HepG2 (cell line): ENCODE measurements around the gene GPC6. TPM values are rescaled to one million over a fixed set of nuclear protein-coding genes. Genes with fewer than 3 reads are reported as not detected.

Experiments used
- ATAC-seq: fragments of 200-7000 bp; cut with Tn5 transposase; 3 replicates; pipeline ENCODE4 v1.9.1; 2020; ENCODE audit warnings: mild to moderate bottlenecking, moderate library complexity
- BruUV-seq: library from RNA; stranded (reverse); fragments of 400-500 nt; replicated peaks from 2 replicates; lab custom pipeline; 2021; lab: Mats Ljungman, UMichigan
- CTCF ChIA-PET: fragments of 300-600 bp; formaldehyde crosslinking; extraction: SDS; loops from one replicate; lab custom pipeline; 2021; ENCODE audit warnings: low total read pairs, inconsistent platforms, low intra/inter-chr PET ratio; lab: Yijun Ruan, JAX
- POLR2A ChIA-PET: fragments of 350-600 bp; sonication (Branson Sonifier 250); formaldehyde crosslinking; loops from one replicate; lab custom pipeline; 2020; ENCODE audit warnings: antibody characterized with exemption, inconsistent platforms; lab: Yijun Ruan, JAX
- DNase-seq: peaks from one replicate; pipeline ENCODE4 v3.0.0-alpha.2; 2015; ENCODE audit warnings: low spot score
- FAIRE-seq: peaks from 3 replicates; lab custom pipeline; 2011; peaks lifted over from hg19 to GRCh38; lab: Jason Lieb, UNC
- H2AFZ ChIP-seq: one replicate; pipeline ENCODE4 v1.6.1; 2011; ENCODE audit warnings: low read length, inconsistent platforms
- H3K27ac ChIP-seq: fragments of 300-600 bp; 3 replicates; pipeline ENCODE4 v1.8.0; 2011; ENCODE audit warnings: mixed run types, mild to moderate bottlenecking, mixed read lengths, low read length, inconsistent platforms; ENCODE audit not compliant: insufficient read depth; ENCODE audit errors: extremely low read length
- H3K27me3 ChIP-seq, 2 experiments: fragments of 200-600 bp in 1 of 2; 2 replicates in 1 of 2; 3 replicates in 1 of 2; pipeline versions ENCODE4 v1.6.0 to v1.8.0; 2011; ENCODE audit warnings: low read length in 2 of 2, mild to moderate bottlenecking in 2 of 2, moderate library complexity in 2 of 2, inconsistent platforms in 1 of 2; ENCODE audit not compliant: insufficient read depth in 2 of 2, control insufficient read depth in 1 of 2
- H3K36me3 ChIP-seq, 2 experiments: fragments of 200-600 bp in 1 of 2; replicated peaks in 1 of 2; 2 replicates in 1 of 2; 3 replicates in 1 of 2; pipeline versions ENCODE4 v1.5.1 to v1.8.0; 2011; ENCODE audit warnings: low read length in 2 of 2, inconsistent platforms in 1 of 2; ENCODE audit not compliant: insufficient read depth in 2 of 2, control insufficient read depth in 1 of 2
- H3K4me1 ChIP-seq: 2 replicates; pipeline ENCODE4 v1.5.1; 2012; ENCODE audit warnings: low read length, inconsistent platforms; ENCODE audit not compliant: insufficient read depth
- H3K4me2 ChIP-seq: 2 replicates; pipeline ENCODE4 v1.6.0; 2011; ENCODE audit warnings: low read depth, low read length, inconsistent platforms
- H3K4me3 ChIP-seq, 3 experiments: fragments of 200-600 bp in 1 of 3; sonication (generic), shearing (Covaris generic) in 1 of 3; replicated peaks in 1 of 3; 2 replicates each; pipeline ENCODE4 v1.5.1; 2011 to 2016; ENCODE audit warnings: low read length in 3 of 3, inconsistent platforms in 2 of 3, low read depth in 2 of 3, mild to moderate bottlenecking in 2 of 3, control low read depth in 1 of 3, mixed read lengths in 1 of 3; ENCODE audit not compliant: insufficient read depth in 1 of 3
- H3K79me2 ChIP-seq: one replicate; pipeline ENCODE4 v1.6.1; 2011; ENCODE audit warnings: low read length, inconsistent platforms; ENCODE audit not compliant: insufficient read depth
- H3K9ac ChIP-seq: 2 replicates; pipeline ENCODE4 v1.6.0; 2011; ENCODE audit warnings: mild to moderate bottlenecking, low read depth, low read length, inconsistent platforms; ENCODE audit not compliant: insufficient read depth
- H3K9me3 ChIP-seq: 2 replicates; pipeline ENCODE4 v1.5.1; 2012; ENCODE audit warnings: mild to moderate bottlenecking, low read length
- H4K20me1 ChIP-seq: 2 replicates; pipeline ENCODE4 v1.6.0; 2011; ENCODE audit warnings: inconsistent platforms, mild to moderate bottlenecking, low read length, moderate library complexity; ENCODE audit not compliant: insufficient read depth
- ATF7 ChIP-seq, 2 experiments: fragments of 450-650 bp in 1 of 2; sonication (generic) in 1 of 2; formaldehyde crosslinking in 1 of 2; IDR thresholded peaks; 2 replicates each; pipeline versions ENCODE4 v1.4.0 to v1.6.1; 2016 to 2020; ENCODE audit warnings: antibody characterized with exemption in 1 of 2, mild to moderate bottlenecking in 1 of 2, missing genetic modification reagents in 1 of 2
- CEBPB ChIP-seq: IDR thresholded peaks from 2 replicates; pipeline ENCODE4 v1.6.1; 2011; ENCODE audit warnings: low read depth, low read length, improper control_type of control experiment, borderline replicate concordance
- JUNB ChIP-seq: sonication (generic); formaldehyde crosslinking; IDR thresholded peaks from 2 replicates; pipeline ENCODE4 v1.8.0; 2022; ENCODE audit warnings: missing genetic modification reagents, mild to moderate bottlenecking, borderline replicate concordance
- KLF13 ChIP-seq: sonication (generic); formaldehyde crosslinking; IDR thresholded peaks from 2 replicates; pipeline ENCODE4 v1.4.0; 2020; ENCODE audit warnings: mild to moderate bottlenecking, missing genetic modification reagents
- MAFG ChIP-seq: sonication (generic); formaldehyde crosslinking; IDR thresholded peaks from 2 replicates; pipeline ENCODE4 v1.5.1; 2020; ENCODE audit warnings: mild to moderate bottlenecking, missing genetic modification reagents
- MXD4 ChIP-seq: IDR thresholded peaks from 2 replicates; pipeline ENCODE4 v1.6.1; 2016; ENCODE audit warnings: mild to moderate bottlenecking, missing biosample characterization, missing genetic modification reagents
- SOX6 ChIP-seq, 2 experiments: fragments of 450-650 bp in 1 of 2; sonication (generic) in 1 of 2; formaldehyde crosslinking in 1 of 2; IDR thresholded peaks; 2 replicates each; pipeline versions ENCODE4 v1.4.0 to v1.6.1; 2017 to 2020; ENCODE audit warnings: antibody characterized with exemption in 1 of 2, mild to moderate bottlenecking in 1 of 2, missing genetic modification reagents in 1 of 2
- SRSF4 ChIP-seq: fragments of 200-400 bp; formaldehyde crosslinking; IDR thresholded peaks from one replicate; pipeline ENCODE4 v1.6.1; 2018; ENCODE audit warnings: mild to moderate bottlenecking, low read depth, low read length, moderate library complexity; ENCODE audit not compliant: poor library complexity, severe bottlenecking
- ZNF256 ChIP-seq: sonication (generic); formaldehyde crosslinking; conservative IDR thresholded peaks from 2 replicates; pipeline ENCODE4 v1.4.0; 2020; ENCODE audit warnings: missing genetic modification reagents
- ZNF7 ChIP-seq: IDR thresholded peaks from 2 replicates; pipeline ENCODE4 v1.6.1; 2016; ENCODE audit warnings: missing biosample characterization, missing genetic modification reagents
- ZSCAN30 ChIP-seq: sonication (generic); formaldehyde crosslinking; IDR thresholded peaks from 2 replicates; pipeline ENCODE4 v1.5.0; 2020; ENCODE audit warnings: mild to moderate bottlenecking, missing genetic modification reagents
- in situ Hi-C: cut with HindIII; loops from 2 replicates; pipeline ENCODE4 v1.10.0; 2017; ENCODE audit warnings: low pct_unique_long_range_greater_than_20kb; ENCODE audit not compliant: extremely low pct_ligation_motif_present
- intact Hi-C: fragments of 100-400 bp; cut with micrococcal nuclease; formaldehyde crosslinking; loops from one replicate; pipeline ENCODE4 v1.10.0; 2022; ENCODE audit not compliant: unreplicated experiment
- polyA plus RNA-seq, 8 experiments: library from polyadenylated mRNA; depleted of rRNA in 3 of 8; stranded (reverse) in 7 of 8; unstranded in 1 of 8; fragments of >200 nt; fragmentation: Illumina TruSeq in 4 of 8; extraction: Trizol in 4 of 8; gene quantifications; 2 replicates each; pipeline versions ENCODE4 v1.2.1 to v1.2.3, GENCODE V29; 2011 to 2016; ENCODE audit warnings: low read depth in 4 of 8, missing spikeins in 1 of 8, mixed read lengths in 1 of 8; ENCODE audit not compliant: insufficient read depth in 1 of 8
- total RNA-seq, 5 experiments: library from RNA; depleted of rRNA; stranded (reverse); fragments of >200 nt; fragmentation: Illumina TruSeq; extraction: Trizol; gene quantifications; 2 replicates each; pipeline ENCODE4 v1.2.3, GENCODE V29; 2016; ENCODE audit warnings: low read depth in 1 of 5
- TF ChIP-seq, protein P1 (sequence below): sonication (generic); formaldehyde crosslinking; IDR thresholded peaks from 2 replicates; pipeline ENCODE4 v1.4.0; 2020; ENCODE audit warnings: missing genetic modification reagents
- TF ChIP-seq, protein P2 (sequence below): sonication (generic); formaldehyde crosslinking; IDR thresholded peaks from 2 replicates; pipeline ENCODE4 v1.4.0; 2020; ENCODE audit warnings: low read depth, mild to moderate bottlenecking, missing genetic modification reagents
- TF ChIP-seq, protein P3 (sequence below): sonication (generic); formaldehyde crosslinking; IDR thresholded peaks from 2 replicates; pipeline ENCODE4 v1.5.0; 2020; ENCODE audit warnings: mild to moderate bottlenecking, missing genetic modification reagents, borderline replicate concordance

The GPC6 gene
- total and polyA plus RNA-seq, 2 of the 13 experiments (the other 11 are each of a cell fraction or from before 2014, with no cell fraction given): 24.5 to 33.9 TPM

DNA sequence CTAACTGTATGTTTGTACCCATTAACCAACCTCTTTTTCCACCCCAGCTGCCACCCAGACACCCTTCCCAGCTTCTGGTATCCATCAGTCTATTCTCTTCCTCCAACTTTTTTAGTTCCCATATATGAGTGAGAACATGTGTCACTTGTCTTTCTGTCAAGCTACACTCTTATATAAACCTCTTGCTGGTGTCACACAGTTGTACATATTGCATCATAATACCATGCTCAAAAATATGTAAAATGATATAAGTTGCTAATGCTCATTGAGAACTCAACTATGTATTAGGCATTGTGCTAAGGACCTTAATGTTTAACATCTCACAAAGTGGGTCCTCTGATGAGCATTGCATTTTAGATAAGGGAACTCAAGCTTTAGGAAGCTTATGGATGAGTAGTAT, 395.4 kb downstream of the GPC6 start:
- H3K9me3 ChIP-seq: no peaks in the 10 kb centered on the region
- H3K27ac ChIP-seq: no peak overlapping the region
- intact Hi-C loops: no loop called here
- CTCF ChIA-PET: no interaction called here
- no peaks in the 10 kb centered on the region for H3K79me2 ChIP-seq
- H3K9ac ChIP-seq: no peak overlapping the region
- DNase-seq (no peak), ATAC-seq (no peak), FAIRE-seq (no peak)
- H3K4me3 ChIP-seq: no peak overlapping the region
- H2AFZ ChIP-seq: no peak overlapping the region
- H3K27me3 ChIP-seq: no peaks in the 10 kb centered on the region
- H3K4me1 ChIP-seq: no peaks in the 10 kb centered on the region
- H3K4me2 ChIP-seq: no peak overlapping the region
- no peaks in the 10 kb centered on the region for H3K36me3 ChIP-seq
- no TSS peak for BruUV-seq
- TF ChIP-seq MAFG (CRISPR knock-in tag) (no peak), ZNF7 (no peak), SRSF4 (no peak), MXD4 (CRISPR knock-in tag) (no peak), CEBPB (peak; percentile 73), ZSCAN30 (CRISPR knock-in tag) (no peak), JUNB (CRISPR knock-in tag) (no peak), KLF13 (CRISPR knock-in tag) (no peak), ZNF256 (no peak), SOX6 (IDR thresholded peaks at IDR 0.05) (no peak), SOX6 (CRISPR knock-in tag; IDR thresholded peaks at IDR 0.05) (no peak), ATF7 (IDR thresholded peaks at IDR 0.05) (peak; percentile 56), ATF7 (CRISPR knock-in tag; IDR thresholded peaks at IDR 0.05) (no peak)
- TF ChIP-seq, protein P1, sequence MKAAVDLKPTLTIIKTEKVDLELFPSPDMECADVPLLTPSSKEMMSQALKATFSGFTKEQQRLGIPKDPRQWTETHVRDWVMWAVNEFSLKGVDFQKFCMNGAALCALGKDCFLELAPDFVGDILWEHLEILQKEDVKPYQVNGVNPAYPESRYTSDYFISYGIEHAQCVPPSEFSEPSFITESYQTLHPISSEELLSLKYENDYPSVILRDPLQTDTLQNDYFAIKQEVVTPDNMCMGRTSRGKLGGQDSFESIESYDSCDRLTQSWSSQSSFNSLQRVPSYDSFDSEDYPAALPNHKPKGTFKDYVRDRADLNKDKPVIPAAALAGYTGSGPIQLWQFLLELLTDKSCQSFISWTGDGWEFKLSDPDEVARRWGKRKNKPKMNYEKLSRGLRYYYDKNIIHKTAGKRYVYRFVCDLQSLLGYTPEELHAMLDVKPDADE (CRISPR knock-in tag): no peak
- TF ChIP-seq, protein P2, sequence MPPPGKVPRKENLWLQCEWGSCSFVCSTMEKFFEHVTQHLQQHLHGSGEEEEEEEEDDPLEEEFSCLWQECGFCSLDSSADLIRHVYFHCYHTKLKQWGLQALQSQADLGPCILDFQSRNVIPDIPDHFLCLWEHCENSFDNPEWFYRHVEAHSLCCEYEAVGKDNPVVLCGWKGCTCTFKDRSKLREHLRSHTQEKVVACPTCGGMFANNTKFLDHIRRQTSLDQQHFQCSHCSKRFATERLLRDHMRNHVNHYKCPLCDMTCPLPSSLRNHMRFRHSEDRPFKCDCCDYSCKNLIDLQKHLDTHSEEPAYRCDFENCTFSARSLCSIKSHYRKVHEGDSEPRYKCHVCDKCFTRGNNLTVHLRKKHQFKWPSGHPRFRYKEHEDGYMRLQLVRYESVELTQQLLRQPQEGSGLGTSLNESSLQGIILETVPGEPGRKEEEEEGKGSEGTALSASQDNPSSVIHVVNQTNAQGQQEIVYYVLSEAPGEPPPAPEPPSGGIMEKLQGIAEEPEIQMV (CRISPR knock-in tag): no peak
- TF ChIP-seq, protein P3, sequence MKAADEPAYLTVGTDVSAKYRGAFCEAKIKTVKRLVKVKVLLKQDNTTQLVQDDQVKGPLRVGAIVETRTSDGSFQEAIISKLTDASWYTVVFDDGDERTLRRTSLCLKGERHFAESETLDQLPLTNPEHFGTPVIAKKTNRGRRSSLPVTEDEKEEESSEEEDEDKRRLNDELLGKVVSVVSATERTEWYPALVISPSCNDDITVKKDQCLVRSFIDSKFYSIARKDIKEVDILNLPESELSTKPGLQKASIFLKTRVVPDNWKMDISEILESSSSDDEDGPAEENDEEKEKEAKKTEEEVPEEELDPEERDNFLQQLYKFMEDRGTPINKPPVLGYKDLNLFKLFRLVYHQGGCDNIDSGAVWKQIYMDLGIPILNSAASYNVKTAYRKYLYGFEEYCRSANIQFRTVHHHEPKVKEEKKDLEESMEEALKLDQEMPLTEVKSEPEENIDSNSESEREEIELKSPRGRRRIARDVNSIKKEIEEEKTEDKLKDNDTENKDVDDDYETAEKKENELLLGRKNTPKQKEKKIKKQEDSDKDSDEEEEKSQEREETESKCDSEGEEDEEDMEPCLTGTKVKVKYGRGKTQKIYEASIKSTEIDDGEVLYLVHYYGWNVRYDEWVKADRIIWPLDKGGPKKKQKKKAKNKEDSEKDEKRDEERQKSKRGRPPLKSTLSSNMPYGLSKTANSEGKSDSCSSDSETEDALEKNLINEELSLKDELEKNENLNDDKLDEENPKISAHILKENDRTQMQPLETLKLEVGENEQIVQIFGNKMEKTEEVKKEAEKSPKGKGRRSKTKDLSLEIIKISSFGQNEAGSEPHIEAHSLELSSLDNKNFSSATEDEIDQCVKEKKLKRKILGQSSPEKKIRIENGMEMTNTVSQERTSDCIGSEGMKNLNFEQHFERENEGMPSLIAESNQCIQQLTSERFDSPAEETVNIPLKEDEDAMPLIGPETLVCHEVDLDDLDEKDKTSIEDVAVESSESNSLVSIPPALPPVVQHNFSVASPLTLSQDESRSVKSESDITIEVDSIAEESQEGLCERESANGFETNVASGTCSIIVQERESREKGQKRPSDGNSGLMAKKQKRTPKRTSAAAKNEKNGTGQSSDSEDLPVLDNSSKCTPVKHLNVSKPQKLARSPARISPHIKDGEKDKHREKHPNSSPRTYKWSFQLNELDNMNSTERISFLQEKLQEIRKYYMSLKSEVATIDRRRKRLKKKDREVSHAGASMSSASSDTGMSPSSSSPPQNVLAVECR (CRISPR knock-in tag): no peak
- no peaks in the 10 kb centered on the region for H4K20me1 ChIP-seq
- in situ Hi-C loops: no loop called here
- POLR2A ChIA-PET: no interaction called here
